Measurements from ENCODE around the gene ADCY9.

DNA sequence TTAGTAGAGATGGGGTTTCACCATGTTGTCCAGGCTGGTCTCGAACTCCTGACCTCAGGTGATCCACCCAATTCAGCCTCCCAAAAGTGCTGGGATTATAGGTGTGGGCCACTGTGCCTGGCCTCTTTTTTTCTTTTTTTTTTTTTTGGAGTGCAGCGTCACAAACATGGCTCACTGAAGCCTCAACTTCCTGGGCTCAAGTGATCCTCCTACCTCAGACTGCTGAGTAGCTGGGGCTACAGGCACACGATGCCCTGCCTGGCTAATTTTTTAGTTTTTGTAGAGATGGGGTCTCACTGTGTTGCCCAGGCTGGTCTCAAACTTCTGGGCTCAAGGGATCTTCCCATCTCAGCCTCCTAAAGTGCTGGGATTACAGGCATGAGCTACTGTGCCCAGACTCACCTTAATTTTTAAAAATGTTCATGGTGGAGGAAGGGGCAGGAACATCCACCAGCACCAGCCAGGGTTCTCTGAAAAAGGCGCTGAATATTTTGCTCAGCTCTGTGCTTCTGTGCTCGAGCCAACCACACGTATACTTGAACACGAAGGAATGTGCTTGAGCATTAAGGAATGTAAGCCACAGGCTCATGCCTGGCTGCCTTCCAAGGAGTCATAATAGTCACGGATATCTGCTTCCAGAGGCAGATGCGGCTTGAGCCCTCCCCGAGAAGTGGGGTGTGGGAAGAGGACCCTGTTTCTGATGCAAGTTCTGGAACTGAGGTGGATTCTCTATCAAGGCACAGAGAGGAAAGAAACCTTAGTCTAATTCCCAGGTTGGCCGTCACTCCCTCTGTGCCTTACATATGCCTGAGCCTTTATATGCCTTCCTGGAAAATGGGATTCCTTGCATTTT, 170.3 kb downstream of the ADCY9 start:
- TF ChIP-seq, protein P1, sequence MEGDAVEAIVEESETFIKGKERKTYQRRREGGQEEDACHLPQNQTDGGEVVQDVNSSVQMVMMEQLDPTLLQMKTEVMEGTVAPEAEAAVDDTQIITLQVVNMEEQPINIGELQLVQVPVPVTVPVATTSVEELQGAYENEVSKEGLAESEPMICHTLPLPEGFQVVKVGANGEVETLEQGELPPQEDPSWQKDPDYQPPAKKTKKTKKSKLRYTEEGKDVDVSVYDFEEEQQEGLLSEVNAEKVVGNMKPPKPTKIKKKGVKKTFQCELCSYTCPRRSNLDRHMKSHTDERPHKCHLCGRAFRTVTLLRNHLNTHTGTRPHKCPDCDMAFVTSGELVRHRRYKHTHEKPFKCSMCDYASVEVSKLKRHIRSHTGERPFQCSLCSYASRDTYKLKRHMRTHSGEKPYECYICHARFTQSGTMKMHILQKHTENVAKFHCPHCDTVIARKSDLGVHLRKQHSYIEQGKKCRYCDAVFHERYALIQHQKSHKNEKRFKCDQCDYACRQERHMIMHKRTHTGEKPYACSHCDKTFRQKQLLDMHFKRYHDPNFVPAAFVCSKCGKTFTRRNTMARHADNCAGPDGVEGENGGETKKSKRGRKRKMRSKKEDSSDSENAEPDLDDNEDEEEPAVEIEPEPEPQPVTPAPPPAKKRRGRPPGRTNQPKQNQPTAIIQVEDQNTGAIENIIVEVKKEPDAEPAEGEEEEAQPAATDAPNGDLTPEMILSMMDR (IDR thresholded peaks at IDR 0.05), result no peak
- TF ChIP-seq POLR2A (IDR thresholded peaks at IDR 0.05), result no peak

All from tibial nerve (tissue), 3 donors.